GM23338 (cell line): ENCODE measurements around the gene PIP5K1C. TPM values are rescaled to one million over a fixed set of nuclear protein-coding genes. Genes with fewer than 3 reads are reported as not detected.

Experiments
- ATAC-seq: fragments of 200-7000 bp; cut with Tn5 transposase; 3 replicates; pipeline ENCODE4 v1.9.1; 2020
- DNase-seq: peaks from one replicate; pipeline ENCODE4 v3.0.0-alpha.2; 2015; ENCODE audit warnings: low spot score
- H2AFZ ChIP-seq: fragments of 200-600 bp; sonication (generic); 2 replicates; pipeline ENCODE4 v1.8.0; 2016; ENCODE audit warnings: antibody characterized with exemption, mild to moderate bottlenecking, moderate library complexity
- H3F3A ChIP-seq: fragments of 200-600 bp; sonication (generic); replicated peaks from 2 replicates; pipeline ENCODE4 v1.8.0; 2017; ENCODE audit warnings: antibody characterized with exemption, mixed run types, low read depth
- H3K27ac ChIP-seq: fragments of 200-600 bp; sonication (generic); 2 replicates; pipeline ENCODE4 v1.6.1; 2016; ENCODE audit warnings: low read depth
- H3K27me3 ChIP-seq: fragments of 200-600 bp; sonication (generic); 2 replicates; pipeline ENCODE4 v1.8.0; 2016; ENCODE audit warnings: mild to moderate bottlenecking, mixed run types, moderate library complexity; ENCODE audit not compliant: insufficient read depth
- H3K36me3 ChIP-seq: fragments of 200-600 bp; sonication (generic); 2 replicates; pipeline ENCODE4 v1.8.0; 2016; ENCODE audit warnings: mild to moderate bottlenecking; ENCODE audit not compliant: insufficient read depth
- H3K4me1 ChIP-seq: fragments of 200-600 bp; sonication (generic); 2 replicates; pipeline ENCODE4 v1.8.0; 2016; ENCODE audit warnings: mild to moderate bottlenecking, moderate library complexity; ENCODE audit not compliant: insufficient read depth
- H3K4me2 ChIP-seq: fragments of 200-600 bp; sonication (generic); 2 replicates; pipeline ENCODE4 v1.7.1; 2017; ENCODE audit warnings: mixed run types
- H3K4me3 ChIP-seq: fragments of 200-600 bp; sonication (generic); 2 replicates; pipeline ENCODE4 v1.6.1; 2016; ENCODE audit warnings: mixed run types
- H3K79me2 ChIP-seq: fragments of 200-600 bp; sonication (generic); replicated peaks from 2 replicates; pipeline ENCODE4 v1.8.0; 2017; ENCODE audit warnings: mild to moderate bottlenecking; ENCODE audit not compliant: insufficient read depth
- H3K9me2 ChIP-seq: fragments of 200-600 bp; sonication (generic); 2 replicates; pipeline ENCODE4 v1.8.0; 2017; ENCODE audit not compliant: insufficient read depth
- H4K20me1 ChIP-seq: fragments of 200-600 bp; sonication (generic); replicated peaks from 2 replicates; pipeline ENCODE4 v1.8.0; 2017; ENCODE audit warnings: mild to moderate bottlenecking; ENCODE audit not compliant: insufficient read depth
- H3K27ac Mint-ChIP-seq: 2 replicates; pipeline ENCODE4 v1.8.0; 2020; ENCODE audit warnings: inconsistent platforms, mild to moderate bottlenecking, moderate library complexity, mixed read lengths
- H3K27me3 Mint-ChIP-seq: 3 replicates; pipeline ENCODE4 v1.8.0; 2022; ENCODE audit warnings: low read depth, mild to moderate bottlenecking, moderate library complexity, mixed read lengths, inconsistent platforms; ENCODE audit not compliant: insufficient read depth, poor library complexity
- H3K36me3 Mint-ChIP-seq: 3 replicates; pipeline ENCODE4 v1.8.0; 2021; ENCODE audit warnings: low read depth, mild to moderate bottlenecking, inconsistent platforms, moderate library complexity, mixed read lengths
- H3K4me1 Mint-ChIP-seq: 3 replicates; pipeline ENCODE4 v1.8.0; 2020; ENCODE audit warnings: mild to moderate bottlenecking, inconsistent platforms, mixed read lengths
- H3K4me3 Mint-ChIP-seq: 3 replicates; pipeline ENCODE4 v1.8.0; 2021; ENCODE audit warnings: moderate library complexity, mild to moderate bottlenecking, inconsistent platforms, mixed read lengths
- H3K9me3 Mint-ChIP-seq: 3 replicates; pipeline ENCODE4 v1.8.0; 2020; ENCODE audit warnings: moderate library complexity, mild to moderate bottlenecking, inconsistent platforms, mixed read lengths
- CREB1 ChIP-seq: fragments of 250-450 bp; sonication (Bioruptor Pico); IDR thresholded peaks from 2 replicates; pipeline ENCODE4 v1.5.0; 2020; ENCODE audit warnings: low read depth, mild to moderate bottlenecking, moderate library complexity
- EZH2 ChIP-seq: fragments of 200-600 bp; sonication (generic); IDR thresholded peaks from one replicate; pipeline ENCODE4 v1.8.0; 2017; ENCODE audit warnings: antibody characterized with exemption, mild to moderate bottlenecking, low read depth; ENCODE audit not compliant: unreplicated experiment
- EZH2phosphoT487 ChIP-seq: fragments of 200-600 bp; sonication (generic); IDR thresholded peaks from one replicate; pipeline ENCODE4 v1.8.1; 2018; ENCODE audit warnings: antibody characterized with exemption; ENCODE audit not compliant: unreplicated experiment
- JUNB ChIP-seq: IDR thresholded peaks from one replicate; pipeline ENCODE4 v1.6.1; 2016; ENCODE audit warnings: antibody characterized with exemption; ENCODE audit not compliant: unreplicated experiment
- NANOG ChIP-seq: IDR thresholded peaks from 2 replicates; pipeline ENCODE4 v1.6.1; 2016; ENCODE audit warnings: antibody characterized with exemption, borderline replicate concordance
- POLR2AphosphoS5 ChIP-seq: IDR thresholded peaks from 2 replicates; pipeline ENCODE4 v1.6.1; 2016; ENCODE audit warnings: antibody characterized with exemption, low read depth
- STAT1 ChIP-seq: IDR thresholded peaks from one replicate; pipeline ENCODE4 v1.6.1; 2016; ENCODE audit warnings: antibody characterized with exemption; ENCODE audit not compliant: unreplicated experiment
- ZNF114 ChIP-seq: fragments of 250-450 bp; sonication (Bioruptor Pico); IDR thresholded peaks from 2 replicates; pipeline ENCODE4 v1.5.0; 2020; ENCODE audit warnings: mild to moderate bottlenecking, moderate library complexity
- ZNF331 ChIP-seq: fragments of 250-450 bp; sonication (Bioruptor Pico); IDR thresholded peaks from 2 replicates; pipeline ENCODE4 v1.5.0; 2020; ENCODE audit warnings: low read depth, mild to moderate bottlenecking, moderate library complexity
- polyA plus RNA-seq: library from polyadenylated mRNA; unstranded; fragments of >200 nt; fragmentation: Nextera tagmentation; extraction: Ambion mirVana; gene quantifications from 2 replicates; pipeline ENCODE4 v1.2.1, GENCODE V29; 2016
- total RNA-seq: library from RNA; depleted of rRNA; stranded (reverse); fragments of >200 nt; shearing (Covaris generic); gene quantifications from 2 replicates; pipeline ENCODE4 v1.2.3, GENCODE V29; 2014
- TF ChIP-seq, protein P1 (sequence below): IDR thresholded peaks from one replicate; pipeline ENCODE4 v1.6.1; 2018; ENCODE audit warnings: antibody characterized with exemption; ENCODE audit not compliant: unreplicated experiment
- TF ChIP-seq, protein P2 (sequence below): fragments of 250-450 bp; sonication (Bioruptor Pico); IDR thresholded peaks from 2 replicates; pipeline ENCODE4 v1.5.0; 2020; ENCODE audit warnings: mild to moderate bottlenecking, moderate library complexity
- TF ChIP-seq, protein P3 (sequence below), 2 experiments: fragments of 200-600 bp in 1 of 2; sonication (generic) in 1 of 2; conservative IDR thresholded peaks; 2 replicates each; pipeline versions ENCODE4 v1.5.1 to v1.6.1; 2016 to 2017; ENCODE audit warnings: antibody characterized with exemption in 2 of 2, low read depth in 2 of 2, mild to moderate bottlenecking in 2 of 2, moderate library complexity in 1 of 2
- TF ChIP-seq, protein P4 (sequence below): IDR thresholded peaks from 2 replicates; pipeline ENCODE4 v1.6.1; 2016; ENCODE audit warnings: antibody characterized with exemption

PIP5K1C gene
- total and polyA plus RNA-seq, 2 experiments from 2014 or later: 11.8 to 46.7 TPM

DNA sequence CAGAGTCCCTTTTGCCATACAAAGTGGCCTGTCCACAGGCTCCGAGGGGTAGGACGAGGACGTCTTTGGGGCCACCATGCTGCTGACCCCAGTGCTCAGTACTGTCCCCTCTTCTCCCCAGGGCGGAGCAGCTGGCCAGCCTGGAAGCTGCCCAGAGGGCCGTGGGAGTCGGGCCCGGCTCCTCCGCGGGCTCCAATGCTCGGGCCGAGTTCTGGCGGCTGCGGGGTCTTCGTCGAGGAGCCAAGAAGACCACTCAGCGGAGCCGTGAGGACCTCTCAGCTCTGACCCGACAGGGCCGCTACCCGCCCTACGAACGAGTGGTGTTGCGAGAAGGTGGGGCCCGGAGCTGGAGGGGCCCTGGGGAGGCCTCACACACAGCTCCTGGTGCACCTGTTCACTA is 40.2 kb upstream of the PIP5K1C start:
- Histone ChIP-seq H3F3A (no peaks in the 10 kb centered on the region), H4K20me1 (no peaks in the 10 kb centered on the region), H3K4me2 (no peak overlapping the region), H3K4me3 (no peak overlapping the region), H3K27ac (no peak overlapping the region), H3K79me2 (no peaks in the 10 kb centered on the region), H2AFZ (no peak overlapping the region), H3K36me3 (no peaks in the 10 kb centered on the region), H3K9me2 (no peaks in the 10 kb centered on the region), H3K27me3 (no peaks in the 10 kb centered on the region), H3K4me1 (no peaks in the 10 kb centered on the region)
- TF ChIP-seq, protein P1, sequence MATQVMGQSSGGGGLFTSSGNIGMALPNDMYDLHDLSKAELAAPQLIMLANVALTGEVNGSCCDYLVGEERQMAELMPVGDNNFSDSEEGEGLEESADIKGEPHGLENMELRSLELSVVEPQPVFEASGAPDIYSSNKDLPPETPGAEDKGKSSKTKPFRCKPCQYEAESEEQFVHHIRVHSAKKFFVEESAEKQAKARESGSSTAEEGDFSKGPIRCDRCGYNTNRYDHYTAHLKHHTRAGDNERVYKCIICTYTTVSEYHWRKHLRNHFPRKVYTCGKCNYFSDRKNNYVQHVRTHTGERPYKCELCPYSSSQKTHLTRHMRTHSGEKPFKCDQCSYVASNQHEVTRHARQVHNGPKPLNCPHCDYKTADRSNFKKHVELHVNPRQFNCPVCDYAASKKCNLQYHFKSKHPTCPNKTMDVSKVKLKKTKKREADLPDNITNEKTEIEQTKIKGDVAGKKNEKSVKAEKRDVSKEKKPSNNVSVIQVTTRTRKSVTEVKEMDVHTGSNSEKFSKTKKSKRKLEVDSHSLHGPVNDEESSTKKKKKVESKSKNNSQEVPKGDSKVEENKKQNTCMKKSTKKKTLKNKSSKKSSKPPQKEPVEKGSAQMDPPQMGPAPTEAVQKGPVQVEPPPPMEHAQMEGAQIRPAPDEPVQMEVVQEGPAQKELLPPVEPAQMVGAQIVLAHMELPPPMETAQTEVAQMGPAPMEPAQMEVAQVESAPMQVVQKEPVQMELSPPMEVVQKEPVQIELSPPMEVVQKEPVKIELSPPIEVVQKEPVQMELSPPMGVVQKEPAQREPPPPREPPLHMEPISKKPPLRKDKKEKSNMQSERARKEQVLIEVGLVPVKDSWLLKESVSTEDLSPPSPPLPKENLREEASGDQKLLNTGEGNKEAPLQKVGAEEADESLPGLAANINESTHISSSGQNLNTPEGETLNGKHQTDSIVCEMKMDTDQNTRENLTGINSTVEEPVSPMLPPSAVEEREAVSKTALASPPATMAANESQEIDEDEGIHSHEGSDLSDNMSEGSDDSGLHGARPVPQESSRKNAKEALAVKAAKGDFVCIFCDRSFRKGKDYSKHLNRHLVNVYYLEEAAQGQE: no peak
- TF ChIP-seq ZNF331 (CRISPR knock-in tag) (no peak), JUNB (no peak), NANOG (no peak), STAT1 (no peak), ZNF114 (no peak), EZH2 (no peak), EZH2phosphoT487 (no peak), CREB1 (CRISPR knock-in tag) (no peak), POLR2AphosphoS5 (no peak)
- TF ChIP-seq, protein P2, sequence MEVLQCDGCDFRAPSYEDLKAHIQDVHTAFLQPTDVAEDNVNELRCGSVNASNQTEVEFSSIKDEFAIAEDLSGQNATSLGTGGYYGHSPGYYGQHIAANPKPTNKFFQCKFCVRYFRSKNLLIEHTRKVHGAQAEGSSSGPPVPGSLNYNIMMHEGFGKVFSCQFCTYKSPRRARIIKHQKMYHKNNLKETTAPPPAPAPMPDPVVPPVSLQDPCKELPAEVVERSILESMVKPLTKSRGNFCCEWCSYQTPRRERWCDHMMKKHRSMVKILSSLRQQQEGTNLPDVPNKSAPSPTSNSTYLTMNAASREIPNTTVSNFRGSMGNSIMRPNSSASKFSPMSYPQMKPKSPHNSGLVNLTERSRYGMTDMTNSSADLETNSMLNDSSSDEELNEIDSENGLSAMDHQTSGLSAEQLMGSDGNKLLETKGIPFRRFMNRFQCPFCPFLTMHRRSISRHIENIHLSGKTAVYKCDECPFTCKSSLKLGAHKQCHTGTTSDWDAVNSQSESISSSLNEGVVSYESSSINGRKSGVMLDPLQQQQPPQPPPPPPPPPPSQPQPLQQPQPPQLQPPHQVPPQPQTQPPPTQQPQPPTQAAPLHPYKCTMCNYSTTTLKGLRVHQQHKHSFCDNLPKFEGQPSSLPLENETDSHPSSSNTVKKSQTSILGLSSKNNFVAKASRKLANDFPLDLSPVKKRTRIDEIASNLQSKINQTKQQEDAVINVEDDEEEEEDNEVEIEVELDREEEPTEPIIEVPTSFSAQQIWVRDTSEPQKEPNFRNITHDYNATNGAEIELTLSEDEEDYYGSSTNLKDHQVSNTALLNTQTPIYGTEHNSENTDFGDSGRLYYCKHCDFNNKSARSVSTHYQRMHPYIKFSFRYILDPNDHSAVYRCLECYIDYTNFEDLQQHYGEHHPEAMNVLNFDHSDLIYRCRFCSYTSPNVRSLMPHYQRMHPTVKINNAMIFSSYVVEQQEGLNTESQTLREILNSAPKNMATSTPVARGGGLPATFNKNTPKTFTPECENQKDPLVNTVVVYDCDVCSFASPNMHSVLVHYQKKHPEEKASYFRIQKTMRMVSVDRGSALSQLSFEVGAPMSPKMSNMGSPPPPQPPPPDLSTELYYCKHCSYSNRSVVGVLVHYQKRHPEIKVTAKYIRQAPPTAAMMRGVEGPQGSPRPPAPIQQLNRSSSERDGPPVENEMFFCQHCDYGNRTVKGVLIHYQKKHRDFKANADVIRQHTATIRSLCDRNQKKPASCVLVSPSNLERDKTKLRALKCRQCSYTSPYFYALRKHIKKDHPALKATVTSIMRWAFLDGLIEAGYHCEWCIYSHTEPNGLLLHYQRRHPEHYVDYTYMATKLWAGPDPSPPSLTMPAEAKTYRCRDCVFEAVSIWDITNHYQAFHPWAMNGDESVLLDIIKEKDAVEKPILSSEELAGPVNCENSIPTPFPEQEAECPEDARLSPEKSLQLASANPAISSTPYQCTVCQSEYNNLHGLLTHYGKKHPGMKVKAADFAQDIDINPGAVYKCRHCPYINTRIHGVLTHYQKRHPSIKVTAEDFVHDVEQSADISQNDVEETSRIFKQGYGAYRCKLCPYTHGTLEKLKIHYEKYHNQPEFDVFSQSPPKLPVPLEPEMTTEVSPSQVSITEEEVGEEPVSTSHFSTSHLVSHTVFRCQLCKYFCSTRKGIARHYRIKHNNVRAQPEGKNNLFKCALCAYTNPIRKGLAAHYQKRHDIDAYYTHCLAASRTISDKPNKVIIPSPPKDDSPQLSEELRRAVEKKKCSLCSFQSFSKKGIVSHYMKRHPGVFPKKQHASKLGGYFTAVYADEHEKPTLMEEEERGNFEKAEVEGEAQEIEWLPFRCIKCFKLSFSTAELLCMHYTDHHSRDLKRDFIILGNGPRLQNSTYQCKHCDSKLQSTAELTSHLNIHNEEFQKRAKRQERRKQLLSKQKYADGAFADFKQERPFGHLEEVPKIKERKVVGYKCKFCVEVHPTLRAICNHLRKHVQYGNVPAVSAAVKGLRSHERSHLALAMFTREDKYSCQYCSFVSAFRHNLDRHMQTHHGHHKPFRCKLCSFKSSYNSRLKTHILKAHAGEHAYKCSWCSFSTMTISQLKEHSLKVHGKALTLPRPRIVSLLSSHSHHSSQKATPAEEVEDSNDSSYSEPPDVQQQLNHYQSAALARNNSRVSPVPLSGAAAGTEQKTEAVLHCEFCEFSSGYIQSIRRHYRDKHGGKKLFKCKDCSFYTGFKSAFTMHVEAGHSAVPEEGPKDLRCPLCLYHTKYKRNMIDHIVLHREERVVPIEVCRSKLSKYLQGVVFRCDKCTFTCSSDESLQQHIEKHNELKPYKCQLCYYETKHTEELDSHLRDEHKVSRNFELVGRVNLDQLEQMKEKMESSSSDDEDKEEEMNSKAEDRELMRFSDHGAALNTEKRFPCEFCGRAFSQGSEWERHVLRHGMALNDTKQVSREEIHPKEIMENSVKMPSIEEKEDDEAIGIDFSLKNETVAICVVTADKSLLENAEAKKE (CRISPR knock-in tag): no peak
- TF ChIP-seq, protein P3, sequence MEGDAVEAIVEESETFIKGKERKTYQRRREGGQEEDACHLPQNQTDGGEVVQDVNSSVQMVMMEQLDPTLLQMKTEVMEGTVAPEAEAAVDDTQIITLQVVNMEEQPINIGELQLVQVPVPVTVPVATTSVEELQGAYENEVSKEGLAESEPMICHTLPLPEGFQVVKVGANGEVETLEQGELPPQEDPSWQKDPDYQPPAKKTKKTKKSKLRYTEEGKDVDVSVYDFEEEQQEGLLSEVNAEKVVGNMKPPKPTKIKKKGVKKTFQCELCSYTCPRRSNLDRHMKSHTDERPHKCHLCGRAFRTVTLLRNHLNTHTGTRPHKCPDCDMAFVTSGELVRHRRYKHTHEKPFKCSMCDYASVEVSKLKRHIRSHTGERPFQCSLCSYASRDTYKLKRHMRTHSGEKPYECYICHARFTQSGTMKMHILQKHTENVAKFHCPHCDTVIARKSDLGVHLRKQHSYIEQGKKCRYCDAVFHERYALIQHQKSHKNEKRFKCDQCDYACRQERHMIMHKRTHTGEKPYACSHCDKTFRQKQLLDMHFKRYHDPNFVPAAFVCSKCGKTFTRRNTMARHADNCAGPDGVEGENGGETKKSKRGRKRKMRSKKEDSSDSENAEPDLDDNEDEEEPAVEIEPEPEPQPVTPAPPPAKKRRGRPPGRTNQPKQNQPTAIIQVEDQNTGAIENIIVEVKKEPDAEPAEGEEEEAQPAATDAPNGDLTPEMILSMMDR (conservative IDR thresholded peaks at IDR 0.05; ENCODE audit: low read depth in 2 of 2): no peak
- TF ChIP-seq, protein P4, sequence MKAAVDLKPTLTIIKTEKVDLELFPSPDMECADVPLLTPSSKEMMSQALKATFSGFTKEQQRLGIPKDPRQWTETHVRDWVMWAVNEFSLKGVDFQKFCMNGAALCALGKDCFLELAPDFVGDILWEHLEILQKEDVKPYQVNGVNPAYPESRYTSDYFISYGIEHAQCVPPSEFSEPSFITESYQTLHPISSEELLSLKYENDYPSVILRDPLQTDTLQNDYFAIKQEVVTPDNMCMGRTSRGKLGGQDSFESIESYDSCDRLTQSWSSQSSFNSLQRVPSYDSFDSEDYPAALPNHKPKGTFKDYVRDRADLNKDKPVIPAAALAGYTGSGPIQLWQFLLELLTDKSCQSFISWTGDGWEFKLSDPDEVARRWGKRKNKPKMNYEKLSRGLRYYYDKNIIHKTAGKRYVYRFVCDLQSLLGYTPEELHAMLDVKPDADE: no peak
- DNase-seq: no peak
- no peak for ATAC-seq
- 0 out of 3 replicates have a peak, but pooled peaks cover 3% of the 10 kb centered on the region for H3K36me3 Mint-ChIP-seq
- no peaks in the 10 kb centered on the region for H3K9me3 Mint-ChIP-seq
- no peaks in the 10 kb centered on the region for H3K4me1 Mint-ChIP-seq
- no peak overlapping the region for H3K4me3 Mint-ChIP-seq
- no peak overlapping the region for H3K27ac Mint-ChIP-seq
- peaks cover 4% of the 10 kb centered on the region for H3K27me3 Mint-ChIP-seq
